M059J (cell line): ENCODE data around the gene UBAP2L. TPM values are rescaled to one million over a fixed set of nuclear protein-coding genes. Genes with fewer than 3 reads are reported as not detected.
A peak's percentile ranks its signal among the peaks of the same experiment; 100 is the strongest.
"Not testable (repeated sequence)": the region's sequence is repeated elsewhere in the genome, so short reads cannot be mapped to it uniquely, and the experiment has no call there.

Experiments used
- DNase-seq: peaks from one replicate; pipeline ENCODE4 v3.0.0-alpha.2; 2012; ENCODE audit warnings: low read depth
- total RNA-seq: library from RNA; depleted of rRNA; stranded (reverse); fragments of >200 nt; shearing (Covaris generic); gene quantifications from 2 replicates; pipeline ENCODE4 v1.2.3, GENCODE V29; 2014

Gene UBAP2L
- total RNA-seq, 1 experiment from 2014 or later: 101 TPM

GRCh38 chr1:154205778-154206177 is 15.0 kb upstream of the UBAP2L start:
- DNase-seq: peak; percentile 48

GRCh38 chr1:154206196-154206595 is 14.6 kb upstream of the UBAP2L start, which contains the start of gene CFAP141:
TSS of gene CFAP141 (minus strand) at chr1:154206333. CDS start at chr1:154206307, 26 bp downstream.
- peak; percentile 84 for DNase-seq

- no peak for DNase-seq
These were observed 13.5 kb upstream of the UBAP2L start for GRCh38 chr1:154207262-154207661.

- no peak for DNase-seq
These were observed 11.9 kb upstream of the UBAP2L start for GRCh38 chr1:154208677-154209388.

- DNase-seq: no peak
These were observed 8.7 kb upstream of the UBAP2L start for GRCh38 chr1:154212083-154212482.

GRCh38 chr1:154213274-154213673 is 7.5 kb upstream of the UBAP2L start:
- DNase-seq: peak; percentile 83

GRCh38 chr1:154218545-154218944 is 2.2 kb upstream of the UBAP2L start:
- DNase-seq: no peak

- DNase-seq: peak; percentile 21
These were observed 1.2 kb upstream of the UBAP2L start for GRCh38 chr1:154219541-154219940.

- DNase-seq: no peak
These were observed 169 bp downstream of the UBAP2L start for GRCh38 chr1:154220970-154221277.

- peak; percentile 45 for DNase-seq
These were observed 685 bp downstream of the UBAP2L start for GRCh38 chr1:154221278-154222001.

- no peak for DNase-seq
These were observed 1.8 kb downstream of the UBAP2L start for GRCh38 chr1:154222518-154222917.

- DNase-seq: peak; percentile 15
These were observed 2.2 kb downstream of the UBAP2L start for GRCh38 chr1:154222918-154223317.

GRCh38 chr1:154223621-154224020 is 2.9 kb downstream of the UBAP2L start:
- DNase-seq: no peak

GRCh38 chr1:154225370-154225769 is 4.6 kb downstream of the UBAP2L start:
- DNase-seq: no peak

- DNase-seq: not testable (repeated sequence)
These were observed 10.4 kb downstream of the UBAP2L start for GRCh38 chr1:154231112-154231511.

- peak; percentile 14 for DNase-seq
These were observed 12.4 kb downstream of the UBAP2L start for GRCh38 chr1:154233127-154233526.

GRCh38 chr1:154236855-154237254 is 16.1 kb downstream of the UBAP2L start:
- DNase-seq: no peak

GRCh38 chr1:154237435-154237834 is 16.7 kb downstream of the UBAP2L start:
- no peak for DNase-seq

- no peak for DNase-seq
These were observed 17.2 kb downstream of the UBAP2L start for GRCh38 chr1:154237880-154238506.

GRCh38 chr1:154239491-154239890 is 18.7 kb downstream of the UBAP2L start:
- no peak for DNase-seq

GRCh38 chr1:154240294-154240833 is 19.6 kb downstream of the UBAP2L start:
- no peak for DNase-seq

- DNase-seq: no peak
These were observed 21.1 kb downstream of the UBAP2L start for GRCh38 chr1:154241703-154242351.
